Fibroblast of peridontal ligament (primary cell): ENCODE results near the gene TSC22D1.
A peak's percentile ranks its signal among the peaks of the same experiment; 100 is the strongest.

Experiments used
- DNase-seq: peaks from one replicate; pipeline ENCODE4 v3.0.0-alpha.2; 2010; ENCODE audit errors: extremely low read depth

TSC22D1 gene

DNA sequence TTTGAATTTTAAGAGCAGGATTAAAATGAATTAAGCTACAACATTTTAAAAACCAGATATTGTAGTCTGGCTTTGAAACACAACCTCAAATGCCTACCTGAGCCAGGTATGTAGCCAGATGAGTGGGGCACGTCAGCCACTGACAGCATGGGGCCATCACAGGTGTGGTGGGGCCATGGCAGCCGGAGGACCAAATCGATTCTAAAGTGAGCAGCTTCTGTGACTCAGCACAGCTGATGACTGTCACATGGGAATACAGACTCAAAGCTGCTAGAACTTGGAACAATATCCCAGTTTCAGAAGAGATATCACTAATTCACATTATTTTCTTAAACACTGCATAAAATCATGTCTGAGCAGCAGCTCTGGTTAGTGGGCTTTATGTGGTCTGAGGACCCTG is 149.7 kb downstream of the TSC22D1 start:
- no peak for DNase-seq

DNA sequence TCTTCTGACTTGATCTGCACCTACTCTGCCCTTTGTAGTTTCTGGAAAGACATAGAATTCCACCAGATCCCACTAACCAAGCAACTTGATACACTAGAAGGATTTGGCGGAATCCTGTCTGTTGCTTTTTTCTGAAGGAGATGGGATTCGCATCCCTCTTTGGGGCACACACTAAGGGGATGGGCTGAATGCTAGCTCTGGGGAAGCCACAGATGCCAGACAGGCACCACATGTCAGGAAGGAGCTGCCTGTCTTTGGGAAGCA is 150.4 kb downstream of the TSC22D1 start:
- DNase-seq = no peak

DNA sequence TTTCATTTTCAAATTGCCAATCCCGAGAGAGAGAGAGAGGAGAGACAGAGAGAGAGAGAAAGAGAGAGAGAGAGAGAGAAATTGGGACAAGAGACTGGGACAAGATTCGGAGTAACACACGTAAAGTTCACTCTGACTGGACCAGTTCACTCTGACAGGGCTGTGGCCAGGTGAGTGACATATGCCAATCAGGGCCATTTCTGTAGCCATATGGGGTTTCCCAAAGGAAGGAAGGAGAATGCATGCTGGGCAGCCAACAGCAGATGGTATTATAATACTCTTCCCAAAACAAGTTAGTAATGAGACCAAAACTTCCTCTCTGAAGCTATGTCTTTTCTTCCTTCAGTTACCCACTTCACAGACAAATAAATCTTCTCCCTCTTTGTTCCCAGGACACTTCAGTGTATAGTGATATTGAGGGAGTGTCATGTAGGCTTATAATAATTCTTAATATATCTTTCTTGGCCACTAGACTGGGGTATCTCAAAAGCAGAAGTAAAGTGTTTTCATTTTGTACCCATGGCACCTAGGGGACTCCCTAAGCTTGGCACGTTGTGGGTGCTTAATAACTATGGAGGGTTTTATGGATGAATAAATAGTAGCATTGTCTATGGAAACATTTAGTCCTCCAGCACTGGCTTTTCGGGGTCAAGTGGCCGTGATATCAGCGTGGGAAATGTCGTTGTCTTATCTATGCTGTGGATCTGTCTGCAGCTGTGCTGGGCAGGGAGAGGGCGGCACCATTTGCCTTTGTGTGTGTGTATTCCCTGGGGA is 150.9 kb downstream of the TSC22D1 start:
- no peak for DNase-seq

DNA sequence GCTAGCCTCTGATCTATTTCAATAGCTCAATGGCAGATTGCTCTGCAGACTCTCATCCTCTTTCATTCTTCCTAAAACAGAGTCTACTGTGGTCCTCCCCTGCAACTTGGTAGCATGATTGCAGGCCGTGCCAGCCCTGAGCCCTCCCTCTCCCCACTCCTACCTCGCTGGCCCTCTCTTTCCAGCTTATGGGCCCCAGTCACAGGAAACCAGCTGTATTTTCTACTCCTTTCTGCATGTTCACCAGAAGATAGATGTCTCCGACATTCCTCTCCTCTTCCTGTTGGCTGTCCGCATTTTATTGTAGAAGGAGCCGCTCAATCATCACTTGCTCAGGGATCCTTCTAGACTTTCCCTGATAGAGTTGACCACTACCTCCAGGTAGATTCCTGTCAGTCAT is 152.3 kb downstream of the TSC22D1 start:
- DNase-seq = no peak

DNA sequence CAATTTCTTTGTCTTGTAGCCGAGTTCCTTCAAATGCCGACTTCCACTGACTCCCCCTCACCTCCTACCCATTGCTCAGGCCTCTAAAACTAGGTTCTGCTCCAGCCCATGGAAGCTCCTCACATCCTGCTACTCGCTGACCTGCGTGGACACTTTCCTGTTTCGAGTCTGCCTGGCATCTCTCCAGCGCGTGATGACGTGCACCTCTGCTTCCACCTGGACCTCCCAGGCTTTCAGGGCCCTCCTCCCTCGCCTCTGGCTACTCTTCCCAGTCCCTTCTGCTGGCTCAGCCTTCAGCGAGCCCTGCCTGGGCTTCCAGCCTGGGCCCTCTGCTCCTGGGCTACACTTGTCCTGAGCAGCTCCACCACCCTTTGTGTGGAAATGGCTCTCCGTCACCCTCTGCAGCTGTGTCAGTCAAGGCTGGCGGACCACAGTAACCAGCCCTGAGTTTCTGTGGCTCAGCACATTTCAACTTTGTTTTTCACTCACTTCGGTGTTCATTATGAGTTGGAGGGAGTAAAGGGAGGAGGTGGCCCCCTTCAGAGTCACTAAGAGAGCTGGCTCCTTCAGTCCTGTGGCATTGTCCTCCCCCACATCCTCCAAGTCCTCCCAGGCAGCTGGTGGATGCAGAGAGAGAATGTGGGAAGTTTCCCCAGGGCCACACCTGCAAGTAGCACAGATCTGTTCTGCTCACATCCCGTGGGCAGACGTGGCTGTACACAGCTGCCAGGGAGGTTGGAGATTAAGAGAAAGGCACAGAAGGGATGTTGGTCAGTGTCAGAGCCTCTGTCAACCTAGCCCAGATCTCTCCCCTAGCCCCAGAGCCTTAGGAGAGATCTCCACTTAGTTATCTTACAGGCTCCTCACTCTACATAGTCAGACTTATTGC is 153.1 kb downstream of the TSC22D1 start:
- no peak for DNase-seq

DNA sequence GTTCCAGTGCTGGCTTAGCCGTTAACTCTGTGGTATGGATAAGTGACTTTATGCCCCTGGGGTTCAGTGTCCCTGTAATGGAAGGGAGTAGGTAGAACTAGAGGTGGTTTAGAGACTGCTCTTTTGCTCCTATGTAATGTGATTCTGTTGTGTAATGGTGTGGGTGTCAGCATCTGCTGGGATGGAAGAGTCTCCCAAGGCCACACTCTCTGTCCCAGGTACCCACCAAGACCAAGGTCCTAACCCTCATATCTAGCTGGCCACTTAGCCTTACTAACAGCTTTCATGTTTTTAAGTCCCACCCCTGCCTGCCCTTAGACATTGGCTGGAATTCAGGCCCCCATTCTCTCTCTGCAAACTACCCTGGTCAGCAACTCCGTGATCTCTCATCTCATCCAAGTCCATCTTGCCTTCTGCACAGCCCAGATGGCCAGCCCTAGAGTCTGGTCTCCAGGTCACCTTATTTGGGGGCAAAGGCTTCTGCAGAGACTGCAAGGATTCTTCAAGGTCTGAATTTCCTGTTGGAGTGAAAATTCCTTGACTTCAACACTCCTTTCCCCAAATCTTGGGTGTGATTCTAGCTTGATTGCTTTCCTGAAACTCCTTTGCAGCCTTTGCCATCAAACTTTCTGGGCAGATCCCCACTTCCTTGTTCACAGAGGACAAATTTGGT is 154.1 kb downstream of the TSC22D1 start:
- DNase-seq = no peak

DNA sequence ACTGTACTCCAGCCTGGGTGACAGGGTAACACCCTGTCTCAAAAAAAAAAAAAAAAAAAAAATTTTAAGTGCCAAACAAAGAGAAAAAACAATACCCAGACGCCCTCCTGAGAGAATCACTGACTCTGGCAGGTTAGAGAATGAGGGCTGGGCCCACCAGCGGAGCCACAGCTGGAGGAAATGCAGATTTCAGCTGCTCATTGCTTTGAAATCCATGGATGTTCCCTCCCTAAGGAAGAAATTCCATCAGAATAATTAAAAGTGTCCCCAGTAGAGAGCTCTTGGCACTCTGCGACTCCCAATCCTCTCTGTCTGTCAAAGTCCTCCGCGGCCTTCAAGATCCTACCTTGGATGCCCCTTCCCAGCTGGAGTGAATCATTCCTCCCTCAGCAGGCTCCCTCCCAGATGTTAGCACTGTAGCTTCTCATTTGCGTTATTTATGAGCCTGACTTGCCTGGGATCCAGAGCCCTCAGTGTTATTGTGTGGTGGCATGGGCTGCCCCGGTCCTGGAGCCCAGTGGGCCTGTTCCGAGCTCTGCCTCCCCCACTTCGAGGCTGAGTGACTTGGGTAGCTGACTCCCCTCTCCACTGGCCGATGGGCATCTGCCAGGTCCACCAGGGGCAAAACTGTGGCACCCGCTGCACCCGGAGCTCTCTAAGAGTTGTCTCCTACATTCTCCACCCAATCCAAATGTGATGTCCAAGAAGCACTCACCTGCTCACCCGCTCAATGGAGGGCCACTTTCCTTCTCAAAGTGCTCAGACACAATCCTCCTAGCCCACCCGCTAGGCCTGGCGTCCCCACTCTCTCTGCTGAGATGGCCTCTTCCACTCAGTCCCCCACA is 155.5 kb downstream of the TSC22D1 start:
- no peak for DNase-seq

DNA sequence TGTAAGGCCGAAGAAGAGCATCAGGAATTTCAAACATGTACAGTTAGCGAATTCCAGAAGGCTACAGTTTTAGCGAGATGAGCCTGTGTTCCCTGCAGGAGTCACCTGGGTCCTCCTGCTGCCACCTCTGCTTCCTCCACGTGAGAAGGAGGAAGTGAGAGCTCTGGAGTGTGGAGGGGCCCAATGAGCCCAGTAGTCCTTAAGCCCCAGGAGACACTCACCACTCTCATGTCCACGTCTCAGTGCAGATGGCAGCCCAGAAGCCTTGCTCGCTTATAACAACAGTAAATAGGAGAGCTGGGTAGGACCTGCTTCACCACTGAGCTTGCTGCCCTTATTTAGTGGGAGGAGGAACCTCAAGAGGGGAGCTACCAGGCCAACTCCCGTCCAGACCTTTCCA is 158.3 kb downstream of the TSC22D1 start:
- DNase-seq = no peak

DNA sequence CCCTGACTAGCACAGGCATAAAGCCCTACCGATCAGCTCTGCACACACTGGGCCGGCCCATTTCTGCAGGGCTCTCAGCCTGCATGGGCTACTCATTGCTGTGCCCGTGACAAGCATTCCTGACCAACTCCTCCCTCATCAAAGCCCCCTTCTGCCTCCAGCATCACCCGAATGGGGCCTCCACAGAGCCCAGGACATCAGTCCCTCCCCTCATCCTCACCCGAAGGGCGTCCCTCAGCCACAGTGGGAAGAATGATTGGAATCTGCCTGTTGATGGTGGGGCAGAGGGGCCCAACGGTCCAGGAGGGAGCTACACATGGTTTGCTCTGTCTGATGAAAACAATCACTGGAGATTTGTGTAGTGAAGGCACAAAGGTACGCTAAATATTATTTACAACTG is 158.7 kb downstream of the TSC22D1 start:
- no peak for DNase-seq

DNA sequence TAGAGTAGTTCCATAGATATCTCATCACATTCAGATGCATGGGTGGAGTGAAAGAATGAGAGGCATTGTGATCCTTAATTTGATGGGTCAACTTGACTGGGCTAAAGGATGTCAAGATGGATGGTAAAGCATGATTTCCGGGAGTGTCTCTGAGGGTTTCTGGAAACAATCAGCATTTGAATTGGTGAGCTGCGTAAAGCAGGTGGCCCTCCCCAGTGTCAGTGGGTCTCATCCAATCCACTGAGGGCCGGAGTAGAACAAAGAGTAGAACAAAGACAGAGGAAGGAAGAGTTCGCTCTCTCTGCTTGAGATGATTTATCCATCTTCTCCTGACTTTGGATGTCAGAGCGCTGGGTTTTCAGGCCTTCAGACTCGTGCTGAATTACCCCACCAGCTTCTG is 159.4 kb downstream of the TSC22D1 start:
- no peak for DNase-seq

DNA sequence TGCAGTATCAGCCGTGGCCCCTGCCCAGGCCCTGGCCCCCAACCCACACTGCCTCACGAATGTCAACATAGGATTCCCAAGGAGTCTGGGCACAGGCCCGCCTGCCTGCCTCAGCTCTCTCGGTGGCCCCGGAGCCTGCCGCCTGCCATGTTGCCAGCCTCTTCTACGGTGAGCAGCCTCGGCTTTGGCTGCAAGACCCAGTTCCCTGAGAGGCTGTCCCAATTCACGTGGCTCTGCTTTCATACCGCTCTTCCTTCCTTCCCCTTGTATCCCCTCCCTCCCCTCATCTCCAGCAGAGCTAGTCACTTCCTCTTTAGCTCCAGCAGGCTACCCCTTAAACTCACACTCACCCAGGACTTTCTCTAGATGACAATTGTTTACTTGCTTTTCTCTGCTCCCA is 159.8 kb downstream of the TSC22D1 start:
- no peak for DNase-seq

DNA sequence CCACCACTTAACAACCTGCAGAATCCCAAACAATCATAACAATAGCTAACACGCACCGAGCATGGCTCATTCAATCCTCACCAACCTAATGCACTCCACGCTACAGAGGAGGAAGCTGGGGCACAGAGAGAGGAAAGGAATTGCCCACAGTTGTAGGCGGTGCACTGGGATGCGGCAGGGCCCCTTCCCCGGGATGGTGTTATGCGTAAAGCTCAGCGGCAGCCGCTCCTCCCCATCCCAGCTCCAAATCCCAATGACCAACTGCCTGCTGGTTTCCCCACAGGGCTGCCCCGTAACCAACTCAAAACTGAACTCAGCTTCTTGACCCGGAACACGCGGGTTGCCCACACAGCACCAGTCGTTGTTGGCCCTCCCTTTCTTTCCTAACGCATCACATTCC is 160.3 kb downstream of the TSC22D1 start:
- no peak for DNase-seq

DNA sequence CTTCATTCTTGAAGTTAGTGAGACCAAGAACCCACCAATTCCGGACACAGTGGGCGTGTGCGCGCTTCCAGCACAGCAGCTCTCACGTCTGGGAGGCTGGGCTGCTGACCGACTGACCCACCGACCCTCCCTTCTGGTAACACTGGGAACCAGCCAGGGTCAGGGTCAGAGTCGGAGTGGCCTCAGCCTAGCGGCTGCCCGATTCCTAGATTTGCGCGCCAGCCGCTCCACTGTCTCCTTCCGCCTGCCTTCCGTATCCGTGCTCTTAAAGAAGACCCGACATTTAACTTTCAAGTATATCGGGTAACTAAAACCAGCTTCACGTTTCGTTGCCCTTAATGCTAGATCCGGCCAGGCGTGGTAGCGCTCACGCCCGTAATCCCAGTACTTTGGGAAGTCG is 161.4 kb downstream of the TSC22D1 start:
- no peak for DNase-seq

DNA sequence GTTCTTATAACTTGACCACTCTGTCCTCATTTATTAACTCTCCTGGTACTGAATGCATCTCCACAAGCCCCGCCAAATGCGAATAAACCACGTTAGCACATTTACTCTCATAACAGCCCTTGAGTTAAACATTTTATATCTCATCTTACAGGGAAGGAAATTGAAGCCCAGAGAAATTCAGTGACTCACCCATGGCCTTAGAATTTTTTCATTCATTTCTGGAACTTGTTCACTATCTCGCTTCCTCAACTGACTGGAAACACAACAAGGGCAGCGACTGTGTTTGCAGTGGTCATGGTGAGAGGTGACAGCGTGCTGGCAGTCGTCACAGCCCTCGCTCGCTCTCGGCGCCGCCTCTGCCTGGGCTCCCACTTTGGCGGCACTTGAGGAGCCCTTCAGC is 163.0 kb downstream of the TSC22D1 start:
- DNase-seq = peak; percentile 35

DNA sequence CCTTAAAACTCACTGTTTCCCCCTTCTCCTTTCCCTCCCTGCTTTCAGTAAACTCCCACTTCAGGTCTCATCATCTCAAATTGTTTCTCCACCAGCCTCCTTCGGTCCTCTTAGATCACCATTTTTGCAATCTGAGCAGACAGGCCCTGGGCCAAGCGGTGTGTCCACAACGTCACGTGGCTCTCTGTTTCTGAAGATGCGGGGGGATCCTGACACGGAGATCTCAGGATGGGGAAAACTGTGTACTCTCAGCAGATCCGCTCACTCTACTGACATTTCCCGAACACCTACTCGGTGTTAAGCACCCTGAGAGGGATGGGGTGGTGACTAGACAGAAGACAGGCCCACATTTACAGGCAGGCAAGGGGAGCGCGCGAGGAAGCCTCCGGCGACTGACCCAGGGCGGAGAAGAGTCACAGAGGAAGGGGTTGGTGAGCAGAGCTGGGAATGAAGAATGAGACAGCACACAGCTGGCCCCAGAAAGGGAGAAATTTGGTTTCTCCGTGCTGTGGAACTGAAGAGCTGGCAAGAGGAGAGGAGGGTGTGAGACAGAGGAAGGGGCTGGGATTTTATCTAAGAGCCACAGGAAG is 163.7 kb downstream of the TSC22D1 start:
- DNase-seq = no peak

DNA sequence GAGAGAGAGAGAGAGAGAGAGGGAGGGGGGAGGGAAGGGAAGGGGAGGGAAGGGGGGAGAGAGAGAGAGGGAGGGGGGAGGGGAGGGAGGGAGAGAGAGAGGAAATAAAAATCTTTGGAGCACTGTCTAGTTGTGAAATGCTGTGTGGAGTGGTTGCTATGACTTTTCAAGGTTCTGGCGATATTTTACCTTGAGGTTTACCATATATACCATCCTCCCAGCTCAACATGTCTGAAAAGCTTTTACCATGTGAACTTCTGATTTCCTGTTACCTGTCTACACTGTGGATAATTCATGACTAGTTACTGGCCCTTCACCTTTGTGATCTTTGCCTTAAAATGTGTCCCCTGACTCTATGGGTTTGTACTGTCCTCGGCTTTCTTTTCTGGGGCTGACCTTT is 164.3 kb downstream of the TSC22D1 start:
- no peak for DNase-seq

DNA sequence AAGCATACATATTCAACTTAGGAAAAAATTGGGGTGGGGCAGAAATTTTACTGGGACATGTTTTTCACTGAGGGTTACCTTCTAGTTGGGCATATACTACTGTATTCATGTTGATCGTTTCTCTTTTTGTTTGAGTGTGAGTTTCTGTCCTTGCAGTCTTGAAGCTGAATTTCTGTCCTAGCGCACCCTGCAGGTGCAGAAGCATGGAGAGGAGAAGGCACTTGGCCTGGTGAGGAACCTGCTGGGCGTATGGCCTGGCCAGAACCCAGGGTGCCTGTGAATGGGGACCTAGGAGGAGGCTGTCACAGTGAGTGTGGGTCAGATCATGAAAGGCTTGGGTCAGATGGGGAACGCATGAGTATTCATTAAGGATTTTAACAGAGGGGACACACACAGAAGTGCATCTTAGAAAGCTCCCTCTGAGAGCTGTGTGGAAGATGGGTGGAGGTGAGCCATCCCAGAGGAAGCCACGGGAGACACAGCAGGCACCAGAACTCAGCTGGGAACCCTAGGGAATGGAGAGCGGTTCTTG is 165.7 kb downstream of the TSC22D1 start:
- DNase-seq = no peak

DNA sequence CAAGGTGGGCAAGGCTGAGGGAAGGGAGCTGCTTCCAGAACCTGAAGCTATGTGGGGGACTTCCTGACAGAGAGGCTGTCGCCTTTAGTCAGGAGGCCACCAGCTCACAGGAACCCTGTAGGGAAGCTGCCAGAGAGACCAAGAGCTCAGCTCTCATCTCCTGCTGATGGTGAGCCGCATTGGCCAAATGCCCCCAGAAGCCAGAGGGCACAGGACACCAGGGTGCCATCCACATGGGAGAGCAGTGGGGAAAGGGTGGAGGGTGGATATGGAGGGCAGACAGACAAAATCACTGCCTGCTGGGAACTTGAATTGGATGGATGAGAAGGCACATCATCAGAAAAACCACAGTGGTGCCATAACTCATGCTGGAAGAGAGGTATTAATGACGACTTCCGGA is 166.5 kb downstream of the TSC22D1 start:
- no peak for DNase-seq

DNA sequence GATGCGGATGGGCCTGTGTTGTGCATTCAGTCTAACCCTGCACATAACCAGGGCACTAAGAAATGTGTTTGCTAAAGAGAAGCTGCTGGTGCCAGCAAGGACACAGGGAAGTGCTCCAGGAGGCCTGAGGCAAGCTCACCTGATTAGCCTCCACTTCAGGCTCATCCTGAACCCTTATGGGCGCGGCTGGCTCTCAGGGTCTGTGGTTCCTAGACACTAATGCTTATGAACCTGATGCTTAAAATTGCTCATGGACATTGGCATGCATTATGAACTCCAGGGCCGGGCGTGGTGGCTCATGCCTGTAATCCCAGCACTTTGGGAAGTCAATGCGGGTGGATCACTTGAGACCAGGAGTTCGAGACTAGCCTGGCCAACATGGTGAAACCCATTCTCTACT is 168.2 kb downstream of the TSC22D1 start:
- DNase-seq = no peak

DNA sequence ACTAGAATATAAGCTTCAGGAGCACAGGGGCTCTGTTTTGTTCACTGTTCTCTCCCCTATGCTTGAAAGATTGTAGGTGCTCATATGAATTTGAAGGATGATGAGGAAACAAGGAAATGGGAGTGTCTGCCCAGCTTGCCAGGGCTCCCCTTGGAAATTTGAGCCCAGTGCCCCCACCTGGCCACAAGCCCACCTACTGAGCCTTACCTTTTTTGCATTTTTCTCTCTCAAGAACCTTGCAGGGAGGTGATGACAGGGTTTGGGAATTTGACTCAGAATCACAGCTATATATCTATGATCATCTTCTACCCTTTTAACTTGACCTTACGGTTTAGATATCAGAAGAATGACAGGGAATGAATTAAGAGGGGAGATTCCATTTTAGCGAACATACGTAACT is 168.8 kb downstream of the TSC22D1 start:
- no peak for DNase-seq

DNA sequence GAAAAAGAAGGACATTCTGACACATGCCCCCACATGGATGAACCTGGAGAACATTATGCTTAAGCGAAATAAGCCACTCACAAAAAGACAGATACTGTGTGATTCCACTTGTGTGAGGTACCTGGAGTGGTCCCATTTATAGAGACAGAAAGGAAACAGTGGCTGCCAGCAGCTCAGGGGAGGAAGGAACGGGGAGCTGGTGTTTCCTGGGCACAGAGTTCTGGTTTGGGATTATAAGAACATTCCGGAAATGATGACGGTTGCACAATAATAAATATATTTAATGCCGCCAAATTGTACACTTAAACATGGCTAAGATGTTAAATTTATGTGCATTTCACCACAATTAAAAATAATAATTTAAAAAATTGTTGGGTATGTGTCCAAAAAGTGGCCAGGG is 169.5 kb downstream of the TSC22D1 start:
- DNase-seq = no peak
